ENCODE measurements around the gene ECEL1. TPM values are rescaled to one million over a fixed set of nuclear protein-coding genes. Genes with fewer than 3 reads are reported as not detected.

ECEL1 gene
- total and polyA plus RNA-seq, 9 of the 15 experiments (the other 6 are each of a cell fraction or from before 2014, with no cell fraction given) = 0.09 TPM; not detected in 8

GRCh38 chr2:232523682-232524597 lies 36.3 kb upstream of the ECEL1 start (continued):
- TF ChIP-seq CTCFL (IDR thresholded peaks at IDR 0.05; ENCODE audit: borderline replicate concordance, insufficient read depth, low read depth, low read length, poor library complexity, severe bottlenecking) = peak; percentile 22
- 0 out of 2 replicates have a peak, but pooled peaks have one; percentile 25 for TF ChIP-seq CXXC5 (CRISPR knock-in tag; IDR thresholded peaks at IDR 0.05)
- TF ChIP-seq PHB2 (IDR thresholded peaks at IDR 0.05; ENCODE audit: low read depth) = no peak
- no peak for TF ChIP-seq GTF2A2 (tag; IDR thresholded peaks at IDR 0.05)
- no peak for TF ChIP-seq RERE (CRISPR knock-in tag; IDR thresholded peaks at IDR 0.05; ENCODE audit: borderline replicate concordance)
- peak; percentile 41 to 54; a peak in 3 of 4 replicates for TF ChIP-seq NRF1 (conservative IDR thresholded peaks at IDR 0.05 in 1 of 2, IDR thresholded peaks at IDR 0.05 in 1 of 2)
- no peak for TF ChIP-seq HEY1 (CRISPR knock-in tag; IDR thresholded peaks at IDR 0.05; ENCODE audit: borderline replicate concordance)
- 0 out of 2 replicates have a peak, but pooled peaks have one; percentile 29 for TF ChIP-seq RB1 (IDR thresholded peaks at IDR 0.05; ENCODE audit: low read depth)
